ENCODE results near the gene PELI2.
A peak's percentile ranks its signal among the peaks of the same experiment; 100 is the strongest.

Gene PELI2

DNA sequence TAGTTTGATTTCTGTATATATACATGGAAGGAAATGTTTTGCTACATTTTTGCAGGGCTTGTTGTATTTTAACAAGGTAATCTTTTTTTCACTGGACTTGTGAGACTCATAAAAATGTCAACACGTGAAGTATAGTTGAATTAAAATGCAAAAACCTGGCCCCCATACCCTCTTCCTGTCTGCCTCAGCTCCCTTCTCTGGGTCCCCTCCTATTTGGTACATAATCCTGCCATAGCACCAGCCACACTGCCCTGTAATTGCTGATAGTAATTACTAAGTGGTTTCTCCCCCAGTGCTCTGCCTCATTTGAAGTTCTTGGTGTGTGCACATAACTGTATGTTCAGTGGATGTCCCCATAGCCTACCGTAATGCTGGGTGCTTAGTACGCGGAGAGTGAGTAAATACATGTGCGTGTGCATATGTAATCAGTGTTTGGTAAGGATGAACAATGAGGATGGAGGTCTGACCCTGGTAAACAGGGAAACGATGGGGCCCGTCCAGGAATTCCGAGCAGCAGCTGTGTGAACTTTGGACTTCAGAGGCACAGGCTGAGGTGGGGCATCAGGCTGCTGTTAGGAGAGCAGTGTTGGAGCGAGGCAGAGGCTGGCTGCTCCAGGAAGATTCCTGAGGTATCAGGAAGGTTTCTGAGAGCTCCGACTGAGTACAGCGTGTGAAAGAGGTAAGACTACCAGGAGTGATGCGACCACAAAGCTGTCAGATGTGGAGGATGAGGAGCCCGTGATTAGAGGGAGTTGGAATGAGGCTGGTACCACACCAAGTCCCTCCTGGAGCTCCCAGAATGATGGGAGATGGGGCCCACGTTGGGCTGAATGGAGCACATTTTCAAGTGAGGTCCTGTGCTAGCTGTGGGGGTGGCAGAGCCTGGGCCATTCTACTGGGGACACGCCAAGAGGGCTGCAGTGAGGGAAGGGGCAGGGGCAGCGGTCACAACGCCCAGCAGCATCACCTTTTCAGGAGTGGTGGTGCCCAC, 106.8 kb downstream of the PELI2 start:
- DNase-seq (ENCODE audit: low read depth): no peak
- H3K4me3 ChIP-seq (ENCODE audit: control insufficient read depth, low read depth, low read length): no peak overlapping the region
- TF ChIP-seq, protein P1, sequence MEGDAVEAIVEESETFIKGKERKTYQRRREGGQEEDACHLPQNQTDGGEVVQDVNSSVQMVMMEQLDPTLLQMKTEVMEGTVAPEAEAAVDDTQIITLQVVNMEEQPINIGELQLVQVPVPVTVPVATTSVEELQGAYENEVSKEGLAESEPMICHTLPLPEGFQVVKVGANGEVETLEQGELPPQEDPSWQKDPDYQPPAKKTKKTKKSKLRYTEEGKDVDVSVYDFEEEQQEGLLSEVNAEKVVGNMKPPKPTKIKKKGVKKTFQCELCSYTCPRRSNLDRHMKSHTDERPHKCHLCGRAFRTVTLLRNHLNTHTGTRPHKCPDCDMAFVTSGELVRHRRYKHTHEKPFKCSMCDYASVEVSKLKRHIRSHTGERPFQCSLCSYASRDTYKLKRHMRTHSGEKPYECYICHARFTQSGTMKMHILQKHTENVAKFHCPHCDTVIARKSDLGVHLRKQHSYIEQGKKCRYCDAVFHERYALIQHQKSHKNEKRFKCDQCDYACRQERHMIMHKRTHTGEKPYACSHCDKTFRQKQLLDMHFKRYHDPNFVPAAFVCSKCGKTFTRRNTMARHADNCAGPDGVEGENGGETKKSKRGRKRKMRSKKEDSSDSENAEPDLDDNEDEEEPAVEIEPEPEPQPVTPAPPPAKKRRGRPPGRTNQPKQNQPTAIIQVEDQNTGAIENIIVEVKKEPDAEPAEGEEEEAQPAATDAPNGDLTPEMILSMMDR (IDR thresholded peaks at IDR 0.05; ENCODE audit: control insufficient read depth, insufficient read depth, low read depth, low read length, missing control alignments): no peak

DNA sequence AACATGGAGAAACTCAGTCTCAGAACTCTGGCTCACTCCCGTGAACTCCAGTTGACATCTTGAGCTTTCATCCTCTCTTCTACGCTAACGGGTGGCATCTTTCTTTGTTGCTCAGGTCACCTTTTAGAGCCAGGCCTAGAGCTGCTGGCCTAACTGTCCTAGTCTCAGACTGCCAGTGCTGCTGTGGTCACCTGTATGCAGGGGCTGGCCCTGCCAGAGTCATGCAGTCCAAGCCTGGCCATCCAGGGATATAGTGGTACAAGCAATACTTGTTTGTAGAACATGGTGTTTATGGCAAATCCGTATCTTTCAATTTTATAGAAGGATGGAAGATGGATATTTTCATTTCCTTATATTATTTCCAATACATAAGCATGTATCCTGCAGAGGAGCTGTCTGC, 117.2 kb downstream of the PELI2 start:
- no peak for DNase-seq (ENCODE audit: low read depth)
- TF ChIP-seq, protein P1 (IDR thresholded peaks at IDR 0.05; ENCODE audit: control insufficient read depth, insufficient read depth, low read depth, low read length, missing control alignments): no peak
- no peak overlapping the region for H3K4me3 ChIP-seq (ENCODE audit: control insufficient read depth, low read depth, low read length)

DNA sequence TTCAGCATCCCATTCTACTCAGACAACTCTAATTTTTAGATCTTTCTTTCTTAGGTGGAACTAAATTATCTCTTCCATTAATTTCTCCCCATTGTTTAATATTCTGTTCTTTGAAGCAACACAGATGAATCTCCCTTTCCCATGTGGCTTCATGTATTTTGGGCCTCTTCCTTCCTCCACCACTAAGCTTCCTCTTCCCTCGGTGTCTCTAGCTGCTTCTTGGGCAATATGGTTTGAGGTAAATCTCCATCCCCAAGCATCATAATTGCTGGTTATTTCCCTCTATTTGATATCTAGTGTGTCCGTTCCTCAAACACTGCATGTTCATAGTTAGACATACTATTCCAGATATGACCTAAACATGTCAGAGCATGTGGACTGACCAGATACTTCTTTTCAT, 119.2 kb downstream of the PELI2 start:
- no peak for DNase-seq (ENCODE audit: low read depth)
- no peak overlapping the region for H3K4me3 ChIP-seq (ENCODE audit: control insufficient read depth, low read depth, low read length)

DNA sequence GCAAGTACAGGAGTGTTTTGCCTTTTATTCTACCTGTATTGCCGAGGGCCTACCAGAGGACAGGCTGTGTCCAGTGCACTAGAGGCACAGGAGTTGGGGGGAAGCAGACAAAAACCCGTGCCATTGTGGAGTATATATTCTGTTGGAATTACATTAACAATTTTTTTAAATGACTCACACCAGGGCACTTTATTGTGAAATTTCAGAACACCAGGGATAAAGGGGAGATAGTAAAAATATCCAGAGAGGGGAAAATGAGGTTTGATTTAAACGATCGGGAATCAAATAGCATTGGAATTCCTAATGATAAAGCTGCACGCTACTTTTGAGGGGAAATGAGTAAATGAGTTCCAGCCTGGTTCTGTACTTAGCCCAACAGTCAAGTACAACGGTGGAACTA, 123.2 kb downstream of the PELI2 start:
- DNase-seq (ENCODE audit: low read depth): no peak
- no peak overlapping the region for H3K4me3 ChIP-seq (ENCODE audit: control insufficient read depth, low read depth, low read length)
- TF ChIP-seq, protein P1 (IDR thresholded peaks at IDR 0.05; ENCODE audit: control insufficient read depth, insufficient read depth, low read depth, low read length, missing control alignments): no peak

More for the DNA sequence above, 119.2 kb downstream of the PELI2 start:
- TF ChIP-seq, protein P1 (IDR thresholded peaks at IDR 0.05; ENCODE audit: control insufficient read depth, insufficient read depth, low read depth, low read length, missing control alignments): no peak

DNA sequence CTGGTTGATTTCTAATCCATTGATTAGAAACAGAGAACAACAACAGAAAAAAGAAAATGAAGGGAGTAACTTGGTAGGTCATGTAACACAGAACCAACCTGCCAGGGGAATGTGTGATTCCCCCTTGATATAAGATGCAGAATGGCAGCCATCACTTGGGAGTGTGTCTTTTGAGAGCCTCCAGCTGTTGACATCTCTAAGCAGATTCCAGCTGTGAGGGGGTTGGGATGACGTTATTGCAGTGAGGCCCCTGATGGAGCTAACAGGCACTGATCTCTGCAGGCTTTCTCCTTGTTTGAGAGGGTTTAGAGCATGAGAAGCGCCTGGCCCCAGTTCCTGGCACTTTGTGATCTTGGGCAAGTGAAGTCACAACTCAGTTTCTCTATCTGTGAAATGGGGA, 124.9 kb downstream of the PELI2 start:
- TF ChIP-seq, protein P1 (IDR thresholded peaks at IDR 0.05; ENCODE audit: control insufficient read depth, insufficient read depth, low read depth, low read length, missing control alignments): no peak
- H3K4me3 ChIP-seq (ENCODE audit: control insufficient read depth, low read depth, low read length): no peak overlapping the region
- no peak for DNase-seq (ENCODE audit: low read depth)

DNA sequence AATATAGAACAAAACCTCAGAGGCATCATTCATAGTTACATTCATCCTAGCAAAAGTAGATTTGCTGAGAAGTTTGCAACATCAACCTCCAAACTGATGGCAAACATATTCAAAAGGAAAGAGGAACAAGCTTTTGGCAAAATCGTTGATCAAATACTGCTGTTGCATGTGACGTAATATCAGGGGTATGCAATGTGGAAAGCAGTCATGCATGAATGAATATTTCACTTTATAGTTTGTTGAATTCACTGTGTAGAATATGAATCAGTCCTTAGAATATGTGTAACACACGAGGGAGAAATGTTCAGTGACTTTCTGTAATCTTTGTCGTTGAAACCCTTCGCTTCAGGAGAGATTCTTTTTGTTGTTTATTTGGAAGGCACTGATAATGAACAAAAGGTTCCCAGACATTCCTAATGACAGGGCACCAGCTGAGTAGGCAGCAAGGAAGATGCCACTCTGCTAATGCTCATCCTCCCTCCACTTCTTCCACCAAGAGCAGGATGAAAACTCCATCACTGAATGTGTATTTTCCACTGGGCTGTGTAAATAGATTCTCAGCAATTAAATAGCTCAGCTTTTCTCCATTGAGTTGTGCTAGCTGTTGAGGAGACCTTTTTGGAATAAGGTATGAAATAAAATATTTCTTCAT, 126.1 kb downstream of the PELI2 start:
- no peak overlapping the region for H3K4me3 ChIP-seq (ENCODE audit: control insufficient read depth, low read depth, low read length)
- TF ChIP-seq, protein P1 (IDR thresholded peaks at IDR 0.05; ENCODE audit: control insufficient read depth, insufficient read depth, low read depth, low read length, missing control alignments): no peak
- peak; percentile 74 for DNase-seq (ENCODE audit: low read depth)

Data from AG09309 (cell line).